Panc1 (cell line): Measurements from ENCODE around the gene CLDN3. TPM values are rescaled to one million over a fixed set of nuclear protein-coding genes. Genes with fewer than 3 reads are reported as not detected.
A peak's percentile ranks its signal among the peaks of the same experiment; 100 is the strongest.
"Not testable (repeated sequence)": the region's sequence is repeated elsewhere in the genome, so short reads cannot be mapped to it uniquely, and the experiment has no call there.

Source experiments
- ATAC-seq: fragments of 200-7000 bp; cut with Tn5 transposase; 2 replicates; pipeline ENCODE4 v1.9.1; 2020; ENCODE audit warnings: mild to moderate bottlenecking, moderate library complexity
- BruUV-seq: library from RNA; stranded (reverse); fragments of 400-500 nt; replicated peaks from 2 replicates; lab custom pipeline; 2021; lab: Mats Ljungman, UMichigan
- CTCF ChIA-PET: fragments of 300-600 bp; sonication (Branson Sonifier 250); formaldehyde crosslinking; loops from one replicate; lab custom pipeline; 2022; ENCODE audit warnings: antibody characterized with exemption; lab: Charles Lee
- POLR2A ChIA-PET: fragments of 300-600 bp; sonication (Branson Sonifier 250); formaldehyde crosslinking; loops from one replicate; lab custom pipeline; 2022; ENCODE audit warnings: antibody characterized with exemption; lab: Charles Lee
- DNase-seq: peaks from one replicate; pipeline ENCODE4 v3.0.0-alpha.2; 2010; ENCODE audit warnings: low read depth, low spot score
- H3K27ac ChIP-seq: 2 replicates; pipeline ENCODE4 v1.5.1; 2011; ENCODE audit warnings: mild to moderate bottlenecking, low read length, inconsistent platforms
- H3K27me3 ChIP-seq: fragments of 200-500 bp; sonication (Bioruptor generic); 2 replicates; pipeline ENCODE4 v1.6.0; 2014; ENCODE audit warnings: low read length, inconsistent platforms; ENCODE audit not compliant: control insufficient read depth, insufficient read depth
- H3K36me3 ChIP-seq: fragments of 200-500 bp; sonication (Bioruptor generic); 2 replicates; pipeline ENCODE4 v1.5.1; 2014; ENCODE audit warnings: inconsistent platforms, mild to moderate bottlenecking, low read length, moderate library complexity; ENCODE audit not compliant: control insufficient read depth, insufficient read depth
- H3K4me1 ChIP-seq: 2 replicates; pipeline ENCODE4 v1.5.1; 2011; ENCODE audit warnings: inconsistent platforms, mild to moderate bottlenecking, low read length, moderate library complexity; ENCODE audit not compliant: control insufficient read depth, insufficient read depth
- H3K4me3 ChIP-seq, 2 experiments: 2 replicates each; pipeline ENCODE4 v1.5.1; 2011 to 2012; ENCODE audit warnings: low read depth in 2 of 2, low read length in 2 of 2, mild to moderate bottlenecking in 2 of 2, inconsistent platforms in 1 of 2, moderate library complexity in 1 of 2
- H3K9me3 ChIP-seq: fragments of 200-500 bp; sonication (Bioruptor generic); 2 replicates; pipeline ENCODE4 v1.5.1; 2014; ENCODE audit warnings: low read depth, mild to moderate bottlenecking, inconsistent platforms, low read length, moderate library complexity; ENCODE audit not compliant: control insufficient read depth, insufficient read depth
- CTCF ChIP-seq: fragments of 450-650 bp; IDR thresholded peaks from 2 replicates; pipeline ENCODE4 v1.5.1; 2017; ENCODE audit warnings: mild to moderate bottlenecking
- POLR2AphosphoS5 ChIP-seq: IDR thresholded peaks from 2 replicates; pipeline ENCODE4 v1.6.1; 2012; ENCODE audit warnings: mild to moderate bottlenecking, low read depth, low read length, moderate library complexity
- REST ChIP-seq, 2 experiments: IDR thresholded peaks; 2 replicates each; pipeline ENCODE4 v1.6.1; 2011 to 2012; ENCODE audit warnings: low read depth in 2 of 2, control low read depth in 1 of 2, low read length in 1 of 2, mild to moderate bottlenecking in 1 of 2, moderate library complexity in 1 of 2; ENCODE audit not compliant: insufficient read depth in 1 of 2
- SIN3A ChIP-seq: IDR thresholded peaks from 2 replicates; pipeline ENCODE4 v1.6.1; 2012; ENCODE audit warnings: low read depth, mild to moderate bottlenecking, low read length, moderate library complexity, borderline replicate concordance; ENCODE audit not compliant: insufficient read depth
- TCF7L2 ChIP-seq: IDR thresholded peaks from 2 replicates; pipeline ENCODE4 v1.6.1; 2011; ENCODE audit warnings: mild to moderate bottlenecking, low read depth, low read length, inconsistent platforms
- in situ Hi-C: cut with HindIII; loops from 2 replicates; pipeline ENCODE4 v1.10.0; 2016; ENCODE audit warnings: low sequenced_read_pairs, low pct_unique_long_range_greater_than_20kb
- intact Hi-C: fragments of 100-400 bp; cut with micrococcal nuclease; formaldehyde crosslinking; loops from one replicate; pipeline ENCODE4 v1.10.0; 2022; ENCODE audit not compliant: unreplicated experiment
- total RNA-seq: library from RNA; stranded (reverse); gene quantifications from one replicate; pipeline ENCODE4 v1.2.1, GENCODE V29; 2021; ENCODE audit not compliant: unreplicated experiment

CLDN3 gene
- total RNA-seq, 1 experiment from 2014 or later = 16.8 TPM

DNA sequence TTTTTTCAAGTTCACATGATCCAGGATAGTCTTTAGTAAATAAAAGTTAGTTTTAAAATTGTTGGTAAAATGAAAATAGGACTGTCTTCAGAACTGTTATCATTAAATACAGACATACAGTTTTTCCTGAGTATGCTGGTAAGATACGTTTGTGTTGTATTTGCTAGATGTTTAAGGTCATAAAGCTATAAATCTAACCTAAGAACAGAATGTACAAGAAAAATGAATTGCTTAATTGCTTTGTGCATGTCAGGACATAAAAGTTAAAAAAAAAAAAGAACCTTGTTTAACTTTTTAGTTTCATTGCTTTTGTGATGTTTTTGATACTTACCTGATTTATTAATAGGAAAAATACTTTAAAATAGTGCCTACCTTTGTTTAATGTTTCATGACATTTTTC is 31.5 kb upstream of the CLDN3 start:
- H3K4me3 ChIP-seq = peak overlapping the region in 1 of 2 experiments; percentile 14; a peak in 1 of 4 replicates
- POLR2A ChIA-PET = no interaction called here
- no TSS peak for BruUV-seq
- in situ Hi-C loops (no loop called here), intact Hi-C loops (no loop called here)
- no peak for DNase-seq
- H3K4me1 ChIP-seq = peaks cover 18% of the 10 kb centered on the region
- no peak overlapping the region; the same call in 1 of the 2 replicates for H3K27ac ChIP-seq
- no peak for ATAC-seq
- H3K27me3 ChIP-seq = no peaks in the 10 kb centered on the region
- CTCF ChIA-PET = no interaction called here
- no peaks in the 10 kb centered on the region for H3K9me3 ChIP-seq
- no peaks in the 10 kb centered on the region for H3K36me3 ChIP-seq
- TF ChIP-seq TCF7L2 (no peak), REST (IDR thresholded peaks at IDR 0.05; ENCODE audit: insufficient read depth in 1 of 2, low read depth in 2 of 2, low read length in 1 of 2) (no peak), POLR2AphosphoS5 (no peak), CTCF (no peak), SIN3A (no peak)

GRCh38 chr7:73799282-73800141 is 29.4 kb upstream of the CLDN3 start:
- CTCF ChIA-PET = interaction anchor here (0.6 kb wide), 1 partner anchor 56 kb away, joined by 3 read pairs; no protein-coding TSS in a partner anchor
- BruUV-seq = no TSS peak
- Histone ChIP-seq H3K9me3 (no peaks in the 10 kb centered on the region), H3K4me3 (no peak overlapping the region; a peak in 1 of 4 replicates), H3K36me3 (no peaks in the 10 kb centered on the region), H3K27me3 (no peaks in the 10 kb centered on the region), H3K4me1 (peaks cover 15% of the 10 kb centered on the region), H3K27ac (peak overlapping the region; percentile 82)
- in situ Hi-C loops (no loop called here), intact Hi-C loops (no loop called here)
- POLR2A ChIA-PET = no interaction called here
- ATAC-seq = peak; percentile 87
- TF ChIP-seq TCF7L2 = peak; percentile 85
- no peak for TF ChIP-seq REST (IDR thresholded peaks at IDR 0.05; ENCODE audit: insufficient read depth in 1 of 2, low read depth in 2 of 2, low read length in 1 of 2)
- DNase-seq = no peak

GRCh38 chr7:73797176-73797575 is 27.1 kb upstream of the CLDN3 start:
- CTCF ChIA-PET, intact Hi-C loops, DNase-seq, in situ Hi-C loops, H3K27me3 ChIP-seq, BruUV-seq, H3K9me3 ChIP-seq, H3K27ac ChIP-seq, H3K36me3 ChIP-seq, POLR2A ChIA-PET, ATAC-seq, H3K4me3 ChIP-seq: not testable (repeated sequence)
- peaks cover 25% of the 10 kb centered on the region for H3K4me1 ChIP-seq

DNA sequence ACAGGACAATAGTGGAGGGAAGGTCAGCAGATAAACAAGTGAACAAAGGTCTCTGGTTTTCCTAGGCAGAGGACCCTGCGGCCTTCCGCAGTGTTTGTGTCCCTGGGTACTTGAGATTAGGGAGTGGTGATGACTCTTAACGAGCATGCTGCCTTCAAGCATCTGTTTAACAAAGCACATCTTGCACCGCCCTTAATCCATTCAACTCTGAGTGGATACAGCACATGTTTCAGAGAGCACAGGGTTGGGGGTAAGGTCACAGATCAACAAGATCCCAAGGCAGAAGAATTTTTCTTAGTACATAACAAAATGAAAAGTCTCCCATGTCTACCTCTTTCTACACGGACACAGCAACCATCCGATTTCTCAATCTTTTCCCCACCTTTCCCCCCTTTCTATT is 26.6 kb upstream of the CLDN3 start:
- H3K27me3 ChIP-seq, BruUV-seq, DNase-seq, in situ Hi-C loops, H3K4me3 ChIP-seq, ATAC-seq, POLR2A ChIA-PET, intact Hi-C loops, H3K9me3 ChIP-seq, H3K36me3 ChIP-seq, CTCF ChIA-PET, H3K27ac ChIP-seq: not testable (repeated sequence)
- H3K4me1 ChIP-seq = peaks cover 25% of the 10 kb centered on the region
